ENCODE results near the gene ANGPT4.

GRCh38 chr20:870758-871157 lies 45.4 kb downstream of the ANGPT4 start:
- TF ChIP-seq CTCF (IDR thresholded peaks at IDR 0.05 in 2 of 3, conservative IDR thresholded peaks at IDR 0.05 in 1 of 3; ENCODE audit: control insufficient read depth in 2 of 3, extremely low read depth in 1 of 3, insufficient read depth in 1 of 3, low read depth in 3 of 3, low read length in 3 of 3) (no peak), POLR2AphosphoS2 (IDR thresholded peaks at IDR 0.05; ENCODE audit: low read depth, low read length) (no peak)
